Measurements from ENCODE around the gene HOXB2.

DNA sequence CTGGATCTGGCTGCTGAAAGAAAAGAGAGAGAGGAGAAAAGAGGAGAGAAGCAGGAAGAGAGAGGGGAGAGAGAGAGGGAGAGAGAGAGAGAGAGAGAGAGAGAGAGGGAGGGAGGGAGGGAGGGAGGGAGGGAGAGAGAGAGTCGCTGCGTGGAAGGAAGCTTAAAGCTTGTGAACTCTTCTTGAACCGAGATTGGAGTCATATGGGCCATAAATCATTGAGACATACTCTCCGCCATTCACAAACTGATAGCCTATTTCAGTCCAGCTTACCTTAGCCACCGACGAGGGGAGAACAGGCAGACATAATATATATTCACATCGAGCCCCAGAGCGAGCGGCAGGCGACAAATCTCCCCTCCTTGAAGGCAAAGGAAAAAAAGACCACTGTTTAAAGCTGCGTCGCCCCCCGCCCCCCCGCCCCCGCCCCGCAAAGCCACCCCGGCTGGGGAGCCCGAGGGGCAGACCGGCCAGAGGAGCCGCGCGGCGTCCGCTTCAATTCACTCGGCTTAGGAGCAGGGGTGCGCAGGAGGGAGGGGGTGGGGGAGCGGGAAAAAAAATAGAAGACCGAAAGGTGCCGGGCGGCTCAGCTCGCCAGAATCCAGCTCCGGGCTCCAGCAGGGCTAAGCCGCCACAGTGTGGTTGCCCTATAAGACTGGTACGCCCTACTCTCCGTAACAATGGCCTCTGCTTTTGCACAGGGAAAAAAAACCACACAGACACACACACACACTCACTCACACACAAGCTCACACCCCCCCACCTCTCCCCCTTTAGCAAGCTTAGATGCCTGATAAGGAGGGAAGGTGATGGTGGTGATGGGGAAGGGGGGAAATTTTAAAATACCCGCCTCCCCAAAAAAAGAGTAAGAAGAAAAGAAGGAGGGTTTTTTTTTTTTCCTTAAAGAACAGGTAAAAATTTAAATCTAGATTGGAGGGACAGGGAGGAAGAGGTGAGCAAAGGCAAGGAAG lies 10.6 kb upstream of the HOXB2 start:
- TF ChIP-seq, protein P1, sequence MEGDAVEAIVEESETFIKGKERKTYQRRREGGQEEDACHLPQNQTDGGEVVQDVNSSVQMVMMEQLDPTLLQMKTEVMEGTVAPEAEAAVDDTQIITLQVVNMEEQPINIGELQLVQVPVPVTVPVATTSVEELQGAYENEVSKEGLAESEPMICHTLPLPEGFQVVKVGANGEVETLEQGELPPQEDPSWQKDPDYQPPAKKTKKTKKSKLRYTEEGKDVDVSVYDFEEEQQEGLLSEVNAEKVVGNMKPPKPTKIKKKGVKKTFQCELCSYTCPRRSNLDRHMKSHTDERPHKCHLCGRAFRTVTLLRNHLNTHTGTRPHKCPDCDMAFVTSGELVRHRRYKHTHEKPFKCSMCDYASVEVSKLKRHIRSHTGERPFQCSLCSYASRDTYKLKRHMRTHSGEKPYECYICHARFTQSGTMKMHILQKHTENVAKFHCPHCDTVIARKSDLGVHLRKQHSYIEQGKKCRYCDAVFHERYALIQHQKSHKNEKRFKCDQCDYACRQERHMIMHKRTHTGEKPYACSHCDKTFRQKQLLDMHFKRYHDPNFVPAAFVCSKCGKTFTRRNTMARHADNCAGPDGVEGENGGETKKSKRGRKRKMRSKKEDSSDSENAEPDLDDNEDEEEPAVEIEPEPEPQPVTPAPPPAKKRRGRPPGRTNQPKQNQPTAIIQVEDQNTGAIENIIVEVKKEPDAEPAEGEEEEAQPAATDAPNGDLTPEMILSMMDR (IDR thresholded peaks at IDR 0.05), result no peak
- TF ChIP-seq EZH2 (IDR thresholded peaks at IDR 0.05; ENCODE audit: borderline replicate concordance, insufficient read depth, low read depth, low read length, poor library complexity, severe bottlenecking), result no peak
